ENCODE measurements around the gene RBMS1. TPM values are rescaled to one million over a fixed set of nuclear protein-coding genes. Genes with fewer than 3 reads are reported as not detected.

RBMS1 gene
- total and polyA plus RNA-seq, 2 of the 13 experiments (the other 11 are each of a cell fraction or from before 2014, with no cell fraction given), result 55.5 to 110 TPM

- H4K20me1 ChIP-seq (ENCODE audit: insufficient read depth, low read length), result no peaks in the 10 kb centered on the region
- no peak overlapping the region for H3K4me3 ChIP-seq (replicated peaks in 1 of 3; ENCODE audit: insufficient read depth in 1 of 3, low read depth in 2 of 3, low read length in 3 of 3)
- no peak overlapping the region for H3K27ac ChIP-seq (ENCODE audit: extremely low read length, insufficient read depth, low read length)
- ChIA-PET CTCF (ENCODE audit: low intra/inter-chr PET ratio, low total read pairs) (no interaction called here), POLR2A (no interaction called here)
- no peaks in the 10 kb centered on the region for H3K27me3 ChIP-seq (ENCODE audit: control insufficient read depth in 1 of 2, insufficient read depth in 2 of 2, low read length in 2 of 2)
- H2AFZ ChIP-seq (ENCODE audit: low read length), result no peak overlapping the region
- peaks cover 14 to 47% of the 10 kb centered on the region in 2 experiments for H3K36me3 ChIP-seq (replicated peaks in 1 of 2; ENCODE audit: control insufficient read depth in 1 of 2, insufficient read depth in 2 of 2, low read length in 2 of 2)
- no peaks in the 10 kb centered on the region for H3K4me1 ChIP-seq (ENCODE audit: insufficient read depth, low read length)
- ATAC-seq (no peak), FAIRE-seq (no peak), DNase-seq (ENCODE audit: low spot score) (no peak)
- BruUV-seq (replicated peaks), result TSS peak; percentile 8
- in situ Hi-C loops (cut with HindIII; ENCODE audit: extremely low pct_ligation_motif_present, low pct_unique_long_range_greater_than_20kb) (no loop called here), intact Hi-C loops (cut with micrococcal nuclease; ENCODE audit: unreplicated experiment) (no loop called here)
- no peak overlapping the region for H3K4me2 ChIP-seq (ENCODE audit: low read depth, low read length)
- H3K9ac ChIP-seq (ENCODE audit: insufficient read depth, low read depth, low read length), result no peak overlapping the region
- no peaks in the 10 kb centered on the region for H3K79me2 ChIP-seq (ENCODE audit: insufficient read depth, low read length)
- H3K9me3 ChIP-seq (ENCODE audit: low read length), result no peaks in the 10 kb centered on the region
- 95% methylated on average over 2 of the region's 2 CpGs for WGBS (ENCODE audit: low lambda C conversion rate)
- TF ChIP-seq MAZ (IDR thresholded peaks at IDR 0.05; ENCODE audit: borderline replicate concordance, low read depth, low read length), result no peak
- TF ChIP-seq MAZ (CRISPR knock-in tag; IDR thresholded peaks at IDR 0.05; ENCODE audit: low read depth), result no peak
- TF ChIP-seq MEIS2 (CRISPR knock-in tag; IDR thresholded peaks at IDR 0.05), result no peak
- no peak for TF ChIP-seq PAWR (CRISPR knock-in tag; IDR thresholded peaks at IDR 0.05; ENCODE audit: borderline replicate concordance)
- TF ChIP-seq ZNF570 (CRISPR knock-in tag; IDR thresholded peaks at IDR 0.05; ENCODE audit: borderline replicate concordance), result no peak
- TF ChIP-seq MAF1 (CRISPR knock-in tag; IDR thresholded peaks at IDR 0.05; ENCODE audit: borderline replicate concordance), result no peak
- TF ChIP-seq ZNF83 (CRISPR knock-in tag; IDR thresholded peaks at IDR 0.05; ENCODE audit: borderline replicate concordance), result no peak
- no peak for TF ChIP-seq ATF1 (CRISPR knock-in tag; IDR thresholded peaks at IDR 0.05)
- TF ChIP-seq TEAD2 (CRISPR knock-in tag; IDR thresholded peaks at IDR 0.05), result no peak
- TF ChIP-seq NFAT5 (CRISPR knock-in tag; IDR thresholded peaks at IDR 0.05), result no peak
- TF ChIP-seq GMEB1 (CRISPR knock-in tag; IDR thresholded peaks at IDR 0.05; ENCODE audit: borderline replicate concordance), result no peak
- TF ChIP-seq RBM39 (IDR thresholded peaks at IDR 0.05; ENCODE audit: low read depth, low read length, poor library complexity, severe bottlenecking), result no peak
- TF ChIP-seq ARID2 (CRISPR knock-in tag; IDR thresholded peaks at IDR 0.05; ENCODE audit: borderline replicate concordance), result no peak
- TF ChIP-seq PRDM15 (CRISPR knock-in tag; IDR thresholded peaks at IDR 0.05), result no peak
- no peak for TF ChIP-seq RXRA (CRISPR knock-in tag; IDR thresholded peaks at IDR 0.05)
Measured at GRCh38 chr2:160301420-160301819, 192.2 kb downstream of the RBMS1 start.

Data from HepG2 (cell line).